GM19035 (cell line): ENCODE measurements around the gene C2CD3.

ENCODE experiments used
- ATAC-seq: cut with Tn5 transposase; IDR thresholded peaks from one replicate; pipeline ENCODE4 v1.9.1; 2021; ENCODE audit not compliant: unreplicated experiment

The C2CD3 gene

DNA sequence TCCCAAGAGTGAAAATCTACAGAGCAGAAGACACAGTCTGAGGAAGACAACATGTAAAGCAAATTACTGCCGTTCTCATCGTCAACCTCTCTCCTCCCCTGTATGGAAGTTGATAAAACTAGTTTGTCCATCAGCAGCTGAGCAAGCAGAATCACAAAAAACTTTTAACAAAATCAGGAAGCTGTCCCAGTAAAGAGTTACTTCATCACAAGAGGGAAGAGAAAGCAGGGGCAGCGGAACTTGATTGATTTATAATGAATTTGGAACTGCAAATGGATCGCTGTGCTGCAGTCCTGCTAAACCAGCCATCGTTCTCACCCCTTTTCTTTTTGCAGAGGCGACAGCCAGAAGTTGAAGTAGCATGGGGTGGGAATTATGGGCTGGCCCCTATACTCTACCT lies 148.3 kb downstream of the C2CD3 start:
- ATAC-seq: no peak

DNA sequence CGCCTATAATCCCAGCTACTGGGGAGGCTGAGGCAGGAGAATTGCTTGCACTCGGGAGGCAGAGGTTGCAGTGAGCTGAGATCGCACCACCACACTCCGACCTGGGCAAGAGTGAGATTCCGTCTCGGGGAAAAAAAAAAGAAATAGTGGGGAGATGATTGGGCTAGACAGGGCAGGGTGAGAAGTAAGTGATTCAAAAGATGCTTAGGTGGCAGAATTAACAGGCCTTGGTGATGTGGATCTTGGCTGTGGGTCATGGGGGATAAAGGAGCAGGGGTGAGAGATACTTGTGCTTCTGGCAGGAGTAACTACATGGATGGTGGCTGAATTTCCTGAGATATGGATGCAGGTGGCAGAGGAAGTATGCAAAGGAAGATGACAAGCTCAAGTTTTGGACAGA lies 148.8 kb downstream of the C2CD3 start:
- no peak for ATAC-seq

- ATAC-seq: no peak
Measured at GRCh38 chr11:74020539-74020938, 150.3 kb downstream of the C2CD3 start.

- no peak for ATAC-seq
Measured at GRCh38 chr11:74019860-74020259, 150.9 kb downstream of the C2CD3 start.

DNA sequence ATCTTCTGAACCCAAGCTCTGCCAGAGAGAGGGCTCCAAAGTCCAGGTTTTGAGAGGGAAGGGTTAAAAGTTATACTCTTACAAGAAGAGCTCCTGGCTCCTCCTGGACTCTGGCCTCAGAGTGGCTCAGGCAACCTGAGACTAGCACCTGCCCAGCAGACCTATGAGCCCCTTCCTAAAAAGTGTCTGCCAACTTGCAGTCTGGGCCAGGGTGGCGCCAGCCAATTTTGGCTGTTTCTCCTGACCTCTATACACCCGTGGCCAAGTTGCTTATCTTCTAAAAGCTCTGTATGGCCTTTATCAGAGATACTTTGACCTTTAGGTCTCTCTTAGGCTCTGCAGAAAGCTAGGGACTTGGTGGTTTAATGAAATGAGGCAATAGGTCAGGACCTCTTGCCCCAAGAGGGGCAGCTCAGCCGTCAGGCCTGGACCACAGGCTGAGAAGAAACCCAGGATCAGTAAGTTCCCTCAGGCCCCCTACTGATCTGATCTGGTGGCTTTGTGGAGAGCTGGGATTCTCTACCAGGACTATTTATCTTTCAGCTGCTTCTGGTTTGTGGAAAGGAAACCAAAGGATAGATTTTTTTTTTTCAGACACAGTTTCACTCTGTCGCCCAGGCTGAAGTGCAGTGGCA lies 151.6 kb downstream of the C2CD3 start:
- ATAC-seq: no peak

DNA sequence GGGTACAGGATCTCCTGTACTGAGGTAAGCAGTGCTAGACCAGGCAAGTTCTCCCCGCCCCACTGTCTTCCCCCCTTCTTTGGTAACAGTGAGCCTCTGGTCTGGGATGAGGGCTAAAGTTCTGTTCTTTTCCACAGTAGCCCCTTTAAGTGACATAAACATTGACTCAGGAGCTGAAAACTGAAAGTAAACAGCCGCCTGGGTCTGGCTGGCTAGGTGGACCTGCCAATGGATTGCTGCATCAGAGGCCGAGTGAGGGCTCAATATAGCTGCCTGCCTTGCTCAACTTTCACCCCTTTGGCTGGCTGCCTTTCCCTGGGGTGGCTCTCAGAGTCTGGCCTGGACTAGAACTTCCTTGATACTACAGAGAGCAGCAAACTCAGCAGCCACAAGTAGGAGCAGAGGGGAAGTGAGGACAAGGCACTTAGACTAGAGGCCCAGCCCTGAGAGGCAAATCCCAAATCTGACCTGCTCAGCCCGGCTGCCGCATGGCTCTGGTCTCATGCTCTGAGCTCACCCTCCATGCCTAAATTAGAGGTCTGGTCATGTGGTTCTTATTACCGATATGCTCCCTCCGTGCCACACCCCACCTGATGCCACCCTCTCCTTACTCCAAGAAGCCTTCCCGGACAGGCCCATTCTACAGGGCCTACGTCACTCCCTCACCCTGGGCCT lies 152.3 kb downstream of the C2CD3 start:
- ATAC-seq: no peak

DNA sequence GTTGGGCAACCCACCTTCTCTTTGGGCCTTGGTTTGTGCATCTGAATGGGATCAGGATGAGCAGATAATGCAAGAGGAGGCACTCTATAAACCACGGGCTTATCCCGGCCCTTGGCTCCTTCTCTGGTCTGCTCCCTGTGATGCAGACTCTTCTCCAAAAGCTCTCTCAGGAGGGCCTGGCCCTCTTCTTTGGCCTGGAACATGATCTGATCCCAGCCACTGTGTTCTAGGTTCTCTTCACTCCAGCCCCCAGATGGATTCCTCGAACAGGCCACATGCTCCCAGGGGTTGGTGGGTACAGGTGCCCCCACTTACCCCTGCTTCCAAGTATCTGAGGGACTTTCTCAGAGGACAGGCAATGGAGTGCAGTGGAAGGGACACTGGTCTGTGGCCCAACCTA lies 153.2 kb downstream of the C2CD3 start:
- ATAC-seq: no peak

GRCh38 chr11:74015919-74016684 lies 154.7 kb downstream of the C2CD3 start:
- no peak for ATAC-seq

- no peak for ATAC-seq
Measured at GRCh38 chr11:74014880-74015279, 155.9 kb downstream of the C2CD3 start.

DNA sequence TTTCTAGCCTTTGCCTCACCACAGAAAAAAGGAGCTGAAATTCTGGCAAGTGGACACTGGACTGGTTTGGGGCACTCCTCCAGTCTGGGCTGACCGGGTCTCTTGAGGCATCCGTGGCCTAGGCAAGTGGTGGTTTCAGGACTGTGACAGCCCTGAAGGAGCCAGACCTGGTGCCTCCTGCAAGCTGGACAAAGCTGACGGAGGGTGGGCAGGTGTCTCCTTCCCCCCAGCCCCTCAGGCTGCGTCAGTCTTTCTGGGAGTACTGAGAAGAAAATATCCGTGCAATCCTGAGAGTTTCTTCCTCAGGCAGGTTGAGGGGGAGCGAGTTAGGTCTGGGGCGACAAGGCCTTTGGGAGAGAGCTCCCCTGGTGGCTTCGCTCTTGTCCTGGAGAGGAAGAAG lies 157.7 kb downstream of the C2CD3 start:
- ATAC-seq: no peak

GRCh38 chr11:74012074-74012809 lies 158.6 kb downstream of the C2CD3 start:
- ATAC-seq: no peak

- peak; percentile 80 for ATAC-seq
Measured at GRCh38 chr11:74011360-74012073, 159.3 kb downstream of the C2CD3 start.

- ATAC-seq: no peak
Measured at GRCh38 chr11:74010306-74011300, 160.2 kb downstream of the C2CD3 start.

GRCh38 chr11:74009675-74010305 lies 161.0 kb downstream of the C2CD3 start:
- ATAC-seq: no peak

DNA sequence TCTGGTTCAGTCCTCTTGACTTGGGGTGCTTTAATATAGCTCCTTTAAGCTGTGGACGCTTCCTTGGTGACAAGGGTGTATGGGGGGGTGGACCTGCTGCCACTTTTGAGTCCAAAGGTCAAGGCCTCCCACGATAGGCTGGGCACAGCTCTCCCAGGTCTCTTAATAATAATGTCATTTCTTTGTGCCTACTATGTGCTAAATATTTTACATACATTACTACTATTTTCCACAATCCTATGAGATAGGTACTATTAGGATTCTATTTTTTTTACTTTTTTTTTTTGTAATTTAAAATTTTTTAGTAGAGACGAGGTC lies 161.6 kb downstream of the C2CD3 start:
- ATAC-seq: no peak

GRCh38 chr11:74008373-74009229 lies 162.2 kb downstream of the C2CD3 start, which contains the start of gene UCP3:
Gene UCP3, minus strand, starts transcription at chr11:74009085. Its CDS starts 2,043 bp downstream, at chr11:74007042.
- ATAC-seq: no peak

- no peak for ATAC-seq
Measured at GRCh38 chr11:74007691-74008372, 163.0 kb downstream of the C2CD3 start.
